ENCODE results near the gene IFTAP. TPM values are rescaled to one million over a fixed set of nuclear protein-coding genes. Genes with fewer than 3 reads are reported as not detected.
"Not testable (repeated sequence)": the region's sequence is repeated elsewhere in the genome, so short reads cannot be mapped to it uniquely, and the experiment has no call there.

Gene IFTAP
- total RNA-seq: 20.1 and 30.9 TPM in 2 replicates

GRCh38 chr11:36594316-36594989, at the start of gene IFTAP:
Gene IFTAP, plus strand, starts transcription at chr11:36594502. Its CDS starts 15,602 bp downstream, at chr11:36610104.
- H3K4me3 ChIP-seq (ENCODE audit: low read depth, low read length): peak within 1 kb of the TSS; percentile 57
- H3K36me3 ChIP-seq (ENCODE audit: control insufficient read depth, insufficient read depth, low read length): no peaks in the 10 kb centered on the region
- no peak for TF ChIP-seq CTCF (IDR thresholded peaks at IDR 0.05; ENCODE audit: insufficient read depth, low read length, poor library complexity, severe bottlenecking)
- DNase-seq (ENCODE audit: low read depth): peak; percentile 85
- H3K27me3 ChIP-seq (ENCODE audit: control insufficient read depth, insufficient read depth, low read length): no peaks in the 10 kb centered on the region

GRCh38 chr11:36550385-36551115, 43.8 kb upstream of the IFTAP start:
- TF ChIP-seq CTCF (IDR thresholded peaks at IDR 0.05; ENCODE audit: insufficient read depth, low read length, poor library complexity, severe bottlenecking): no peak
- DNase-seq (ENCODE audit: low read depth): no peak
- no peak overlapping the region for H3K4me3 ChIP-seq (ENCODE audit: low read depth, low read length)
- no peaks in the 10 kb centered on the region for H3K27me3 ChIP-seq (ENCODE audit: control insufficient read depth, insufficient read depth, low read length)
- H3K36me3 ChIP-seq (ENCODE audit: control insufficient read depth, insufficient read depth, low read length): no peaks in the 10 kb centered on the region

GRCh38 chr11:36557390-36557789, 36.9 kb upstream of the IFTAP start:
- not testable (repeated sequence) for H3K27me3 ChIP-seq (ENCODE audit: control insufficient read depth, insufficient read depth, low read length); DNase-seq (ENCODE audit: low read depth); H3K4me3 ChIP-seq (ENCODE audit: low read depth, low read length); H3K36me3 ChIP-seq (ENCODE audit: control insufficient read depth, insufficient read depth, low read length)

- no peak for DNase-seq (ENCODE audit: low read depth)
- no peaks in the 10 kb centered on the region for H3K36me3 ChIP-seq (ENCODE audit: control insufficient read depth, insufficient read depth, low read length)
- H3K4me3 ChIP-seq (ENCODE audit: low read depth, low read length): no peak overlapping the region
- TF ChIP-seq CTCF (IDR thresholded peaks at IDR 0.05; ENCODE audit: insufficient read depth, low read length, poor library complexity, severe bottlenecking): no peak
- no peaks in the 10 kb centered on the region for H3K27me3 ChIP-seq (ENCODE audit: control insufficient read depth, insufficient read depth, low read length)
Observed at GRCh38 chr11:36557991-36558390, 36.3 kb upstream of the IFTAP start.

- TF ChIP-seq CTCF (IDR thresholded peaks at IDR 0.05; ENCODE audit: insufficient read depth, low read length, poor library complexity, severe bottlenecking): no peak
- DNase-seq (ENCODE audit: low read depth): no peak
- Histone ChIP-seq H3K27me3 (ENCODE audit: control insufficient read depth, insufficient read depth, low read length) (no peaks in the 10 kb centered on the region), H3K36me3 (ENCODE audit: control insufficient read depth, insufficient read depth, low read length) (no peaks in the 10 kb centered on the region), H3K4me3 (ENCODE audit: low read depth, low read length) (no peak overlapping the region)
Observed at GRCh38 chr11:36558571-36559413, 35.5 kb upstream of the IFTAP start.
